GM18511 (cell line): ENCODE measurements around the gene IFNA13.
"Not testable (repeated sequence)": the region's sequence is repeated elsewhere in the genome, so short reads cannot be mapped to it uniquely, and the experiment has no call there.

Experiments
- ATAC-seq: cut with Tn5 transposase; IDR thresholded peaks from one replicate; pipeline ENCODE4 v1.9.1; 2021; ENCODE audit warnings: mild to moderate bottlenecking, moderate library complexity; ENCODE audit not compliant: unreplicated experiment

IFNA13 gene

DNA sequence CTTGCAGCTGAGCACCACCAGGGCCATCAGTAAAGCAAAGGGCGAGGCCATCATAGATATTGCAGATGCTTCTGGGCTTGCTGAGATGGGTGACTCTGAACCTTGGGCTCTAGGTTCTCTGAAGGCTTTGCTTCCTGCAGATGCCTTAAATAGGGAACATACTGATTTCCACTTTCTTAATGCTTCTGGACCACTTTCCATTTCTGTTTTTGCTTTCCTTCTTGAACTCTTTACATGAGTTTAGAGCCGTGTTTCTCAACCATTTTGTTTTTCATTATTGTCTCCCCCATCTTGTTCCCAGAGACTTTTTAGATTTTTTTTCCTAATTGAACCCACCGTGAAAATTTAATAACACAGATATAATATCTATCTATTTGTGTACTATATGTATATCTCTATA, at the start of gene IFNA13:
TSS of gene IFNA13 (minus strand) at position 101 of the 400 bp plus-strand sequence. CDS start at position 54, 47 bp downstream.
- ATAC-seq: no peak

DNA sequence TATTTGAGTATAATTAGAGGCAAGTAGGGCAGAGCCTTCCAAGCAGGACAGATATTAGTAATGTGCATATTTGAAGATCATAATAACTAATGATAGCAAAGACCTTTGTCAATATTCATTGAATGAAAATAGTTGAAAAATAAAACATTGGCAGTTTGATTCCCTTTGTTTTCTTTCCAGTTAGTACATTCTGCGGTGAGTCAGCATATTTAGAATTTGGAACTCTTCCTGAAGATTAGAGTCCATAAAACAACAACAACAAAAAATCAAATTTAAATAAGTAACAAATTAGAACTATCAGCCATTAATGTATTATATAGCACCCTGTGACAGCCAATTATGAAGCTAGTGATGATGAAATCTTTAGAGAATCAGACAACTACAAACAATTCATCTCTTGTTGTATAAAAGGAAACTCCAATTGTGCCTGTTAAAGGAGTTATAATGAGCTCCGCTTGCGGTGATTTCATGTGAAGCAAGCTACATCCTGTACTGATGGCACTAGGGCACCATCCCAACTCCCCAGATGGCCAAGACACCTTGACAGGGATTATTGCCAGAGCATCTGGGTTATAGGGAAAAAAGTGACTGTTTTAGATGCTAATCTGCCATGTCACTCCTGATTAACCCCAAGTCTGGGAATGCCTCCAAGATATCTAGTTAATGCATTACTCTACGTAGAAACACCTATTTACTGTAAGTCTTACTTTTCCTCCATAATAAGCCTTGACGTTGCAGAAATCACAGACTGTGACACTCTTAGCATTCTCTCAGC, 47.8 kb upstream of the IFNA13 start:
- no peak for ATAC-seq

DNA sequence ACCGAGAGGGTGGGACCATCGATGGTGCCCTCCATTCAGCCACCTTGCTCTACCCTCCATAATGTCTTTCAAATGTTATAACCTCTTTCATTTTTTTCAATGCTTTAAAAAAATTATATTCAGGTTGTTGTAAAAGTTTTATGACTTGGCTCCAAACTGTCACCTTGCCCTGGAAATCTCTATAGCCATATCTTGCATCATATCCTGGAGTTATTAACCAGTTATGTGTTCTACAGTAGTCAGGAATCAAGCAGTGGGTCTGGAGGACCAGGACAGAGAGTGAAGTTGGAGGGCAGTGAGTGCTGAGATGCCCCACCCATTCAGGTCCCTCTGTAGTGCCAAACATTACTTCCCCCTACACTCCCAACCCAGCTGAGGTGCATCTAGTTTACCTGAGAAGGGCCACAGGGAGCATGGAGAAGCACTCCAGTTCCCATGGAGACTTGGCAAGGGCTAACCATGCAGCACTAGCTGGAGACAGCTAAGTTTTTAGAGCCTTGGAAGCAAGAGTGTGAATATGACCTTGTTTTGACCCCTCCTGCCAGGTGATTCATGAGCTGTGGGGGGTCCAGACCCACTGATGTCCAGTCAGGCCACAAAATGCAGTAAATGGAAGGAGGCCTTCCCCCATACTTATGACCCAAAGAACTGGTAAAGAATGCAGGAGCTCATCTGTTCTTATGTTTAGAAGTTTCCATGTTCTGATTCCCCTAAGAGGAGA, 46.5 kb upstream of the IFNA13 start:
- ATAC-seq: no peak

DNA sequence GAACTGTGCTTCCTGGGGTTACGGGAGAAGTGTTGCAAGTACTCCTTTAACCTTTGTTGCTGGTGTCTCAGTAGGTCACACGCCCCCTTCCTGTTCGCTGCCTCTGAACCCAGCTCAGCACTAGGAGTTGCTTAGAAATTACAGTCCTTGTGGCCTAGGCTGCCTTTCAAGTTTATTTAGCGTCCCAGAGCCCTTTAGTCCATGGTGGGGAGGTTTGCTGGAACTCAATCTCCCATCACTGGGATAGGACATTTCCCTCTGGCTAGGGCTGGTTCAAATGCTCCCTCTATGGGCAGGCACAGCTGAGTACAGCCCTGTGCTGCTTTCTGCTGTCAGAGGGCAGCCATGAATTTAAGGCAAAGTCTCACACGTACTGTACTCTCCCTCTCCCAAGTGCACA, 45.8 kb upstream of the IFNA13 start:
- ATAC-seq: peak; percentile 54

DNA sequence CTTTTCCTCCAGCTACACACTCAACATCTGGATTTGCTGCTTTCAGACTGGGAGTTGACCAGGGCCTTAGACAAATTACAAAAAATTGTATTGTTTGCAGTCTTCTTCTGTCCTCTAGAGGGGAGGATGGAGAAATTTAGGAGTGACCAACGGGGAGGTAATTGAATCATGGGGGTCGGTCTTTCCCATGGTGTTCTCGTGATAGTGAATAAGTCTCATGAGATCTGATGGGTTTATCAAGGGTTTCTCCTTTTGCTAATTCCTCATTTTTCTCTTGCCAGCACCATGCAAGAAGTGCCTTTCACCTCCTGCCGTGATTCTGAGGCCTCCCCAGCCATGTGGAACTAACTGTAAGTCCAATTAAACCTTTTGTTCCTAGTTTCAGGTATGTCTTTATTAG, 45.3 kb upstream of the IFNA13 start:
- ATAC-seq: no peak

DNA sequence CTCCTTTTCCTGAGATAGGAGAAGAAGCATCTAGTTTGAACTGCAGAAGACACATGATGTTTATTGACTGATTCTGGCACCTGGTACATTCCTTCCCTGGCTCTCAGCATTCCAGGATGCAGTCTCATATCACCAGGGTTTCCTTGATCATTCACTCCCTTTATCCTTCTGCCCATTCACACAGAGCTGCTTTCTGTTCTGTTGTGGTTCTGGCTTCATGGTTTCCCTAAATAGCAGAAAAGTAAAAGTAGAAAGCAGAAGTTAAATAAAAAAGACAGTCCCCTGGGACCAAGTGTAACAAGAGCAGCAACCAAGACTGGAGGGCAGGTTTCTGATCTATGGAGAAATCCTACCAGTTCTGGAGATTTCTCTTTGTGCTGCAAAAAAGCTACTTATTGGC, 44.2 kb upstream of the IFNA13 start:
- ATAC-seq: peak; percentile 75

DNA sequence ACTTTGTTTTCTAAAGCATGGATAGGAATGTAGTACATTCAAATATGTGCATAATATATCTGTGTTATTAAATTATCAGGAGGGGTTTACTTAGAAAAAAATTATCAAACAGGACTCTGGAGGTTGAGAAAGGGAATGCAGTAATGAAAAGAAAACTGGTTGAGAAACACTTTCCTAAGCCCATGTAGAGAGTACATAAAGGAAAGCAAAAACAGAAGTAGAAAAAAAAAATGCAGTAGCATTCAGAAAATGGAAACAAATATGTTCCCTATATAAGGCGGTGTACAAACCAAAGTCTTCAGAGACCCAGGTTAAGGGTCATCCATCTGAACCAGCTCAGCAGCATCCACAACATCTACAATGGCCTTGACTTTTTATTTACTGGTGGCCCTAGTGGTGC, 41.0 kb upstream of the IFNA13 start, which contains the start of gene IFNA8:
TSS of gene IFNA8 (plus strand) at position 301 of the 400 bp plus-strand sequence. CDS start at position 361, 60 bp downstream.
- ATAC-seq: no peak

DNA sequence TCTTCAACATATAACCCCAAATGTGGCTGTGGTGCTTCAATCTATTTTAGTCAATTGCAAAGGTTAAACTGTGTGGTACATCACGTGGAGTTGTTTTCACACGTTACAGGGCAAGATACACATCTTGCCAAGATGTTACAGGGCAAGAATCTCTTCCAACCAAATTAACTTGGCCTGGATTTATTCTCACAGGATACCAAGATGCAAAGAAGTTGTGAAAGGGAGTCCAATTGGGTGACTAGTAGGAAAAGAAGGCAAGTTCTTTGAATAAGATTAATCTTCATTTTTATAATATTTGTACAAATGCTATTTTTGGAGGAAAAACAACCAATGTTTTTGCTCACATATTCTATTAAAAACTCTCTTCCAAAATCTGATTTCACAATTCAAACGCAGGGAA, 36.3 kb upstream of the IFNA13 start:
- ATAC-seq: no peak

DNA sequence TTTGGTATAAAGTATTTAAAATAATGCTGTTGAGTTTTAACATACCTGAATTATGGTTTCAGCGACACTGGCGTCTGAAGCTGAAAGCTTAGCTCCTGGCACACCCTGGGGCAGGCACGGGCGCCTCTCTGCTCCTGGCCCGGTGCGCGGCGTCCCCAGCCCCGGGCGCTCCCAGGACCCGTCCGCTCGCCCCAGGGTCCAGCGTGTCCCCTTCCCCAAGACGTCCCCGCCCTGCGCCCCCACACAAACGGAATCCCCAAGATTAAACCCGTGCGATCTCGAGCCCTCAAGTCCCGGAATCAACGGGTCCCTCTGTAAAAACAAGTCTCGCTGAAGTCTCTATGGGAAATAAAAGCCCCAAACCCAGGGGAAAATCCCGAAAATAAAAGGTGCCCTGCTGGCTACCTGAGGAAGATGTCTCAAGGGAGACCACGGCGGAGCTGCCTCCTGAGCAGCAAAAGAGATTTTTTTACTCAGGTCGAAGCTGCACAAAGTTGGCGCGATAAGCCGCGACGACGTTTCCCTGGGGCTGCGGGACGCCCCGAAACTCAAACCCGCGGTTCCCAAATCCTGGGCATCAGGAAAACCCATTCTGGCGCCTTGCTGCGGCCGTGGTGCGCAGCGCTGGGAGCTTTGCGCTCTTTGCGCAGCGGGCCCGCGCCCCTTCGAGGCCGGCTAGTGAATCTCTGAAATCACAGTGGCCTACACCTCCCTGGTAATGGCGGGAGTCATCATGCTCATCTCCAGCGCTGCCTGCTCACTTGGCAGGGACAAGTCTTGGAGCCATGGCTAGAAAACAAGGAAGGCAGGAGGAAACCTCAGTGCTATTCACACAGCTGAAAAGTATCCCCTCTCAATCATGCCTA, 34.8 kb upstream of the IFNA13 start:
- ATAC-seq: peak; percentile 73

DNA sequence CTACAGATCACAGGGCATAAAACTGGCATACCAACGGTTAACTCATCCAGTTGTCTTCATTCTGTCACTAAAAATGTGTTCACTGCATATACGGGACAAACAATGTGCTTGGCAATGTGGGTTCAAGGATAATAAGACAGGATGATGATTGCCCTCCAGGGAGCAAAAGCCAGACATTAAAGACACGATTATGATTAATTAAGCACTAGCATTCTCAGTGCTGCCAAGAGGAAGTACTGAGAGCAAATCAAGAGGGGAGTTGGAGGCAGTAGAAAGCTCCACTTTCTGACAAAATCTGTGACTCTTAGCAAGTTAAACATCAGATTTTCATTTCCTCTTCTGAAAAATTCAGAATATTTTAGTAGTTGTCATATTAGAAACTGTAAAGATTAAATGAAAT, 32.1 kb upstream of the IFNA13 start:
- ATAC-seq: no peak

DNA sequence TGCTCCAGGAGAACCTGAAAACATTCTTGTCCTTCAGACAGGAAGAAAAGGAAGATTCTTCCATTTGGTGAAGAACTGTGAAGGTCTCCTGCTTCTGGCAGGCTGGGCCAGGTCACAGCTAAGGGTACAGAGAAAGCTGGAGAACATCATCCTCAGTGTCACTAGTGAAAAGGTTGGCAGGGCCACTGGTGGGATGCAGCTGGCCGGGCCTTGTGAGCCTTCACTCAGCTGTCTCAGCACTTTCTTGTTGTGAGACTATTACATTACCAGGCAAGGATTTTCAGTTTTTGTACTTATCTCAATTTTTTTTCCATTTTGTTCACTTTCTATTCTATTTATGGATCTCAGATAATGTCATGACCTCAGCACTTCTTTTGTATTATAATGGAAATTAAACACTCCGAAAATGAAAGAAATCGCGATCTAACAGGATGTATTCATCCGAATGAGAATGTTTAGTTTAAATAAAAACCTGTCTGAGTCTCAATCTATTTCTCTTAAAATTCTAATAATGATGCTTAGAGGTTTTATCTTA, 31.2 kb upstream of the IFNA13 start:
- ATAC-seq: no peak

DNA sequence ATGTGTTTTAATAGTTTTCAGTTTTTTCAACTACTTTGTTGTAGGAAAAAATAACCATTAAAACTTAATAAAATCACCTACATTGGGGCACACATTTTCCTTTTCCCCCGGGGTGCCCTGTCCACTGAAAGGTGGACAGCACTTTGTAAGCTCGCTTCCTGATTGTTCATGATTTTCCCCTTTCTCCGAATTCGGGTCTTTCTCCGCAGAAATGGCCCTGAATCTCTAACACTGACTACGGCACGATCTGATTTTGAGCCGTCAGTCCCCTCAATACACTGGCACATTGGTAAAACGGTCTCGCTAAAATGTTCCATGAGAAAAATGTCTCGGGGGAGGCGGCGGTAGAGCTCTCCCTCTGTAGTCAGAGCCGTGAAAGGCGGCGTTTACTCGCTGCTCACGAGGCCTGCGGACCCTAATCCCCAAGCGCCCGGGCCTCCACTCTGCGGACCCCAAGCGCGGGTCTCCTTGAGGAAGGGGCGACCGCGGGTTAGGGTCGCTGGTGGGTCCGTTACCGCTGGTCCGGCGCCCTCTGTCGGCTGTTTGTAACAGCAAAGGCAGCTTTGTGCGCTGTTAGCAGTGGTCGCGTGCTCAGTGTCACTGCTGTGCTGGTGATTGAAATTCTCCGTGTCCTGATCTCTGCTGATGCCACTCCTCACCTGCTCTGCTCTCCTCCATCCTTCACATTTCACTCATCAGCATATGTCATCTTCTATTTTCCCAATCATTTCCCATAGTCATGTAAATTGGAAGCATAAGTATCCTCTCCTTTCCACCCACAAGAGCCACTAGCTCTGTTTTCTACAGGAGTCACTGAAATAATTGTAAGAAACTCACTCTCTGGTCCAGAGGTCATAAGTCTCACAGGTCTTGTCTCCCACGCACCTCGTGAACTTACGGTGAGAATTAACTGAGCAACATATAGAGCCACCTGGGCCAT, 28.2 kb upstream of the IFNA13 start:
- peak; percentile 70 for ATAC-seq

DNA sequence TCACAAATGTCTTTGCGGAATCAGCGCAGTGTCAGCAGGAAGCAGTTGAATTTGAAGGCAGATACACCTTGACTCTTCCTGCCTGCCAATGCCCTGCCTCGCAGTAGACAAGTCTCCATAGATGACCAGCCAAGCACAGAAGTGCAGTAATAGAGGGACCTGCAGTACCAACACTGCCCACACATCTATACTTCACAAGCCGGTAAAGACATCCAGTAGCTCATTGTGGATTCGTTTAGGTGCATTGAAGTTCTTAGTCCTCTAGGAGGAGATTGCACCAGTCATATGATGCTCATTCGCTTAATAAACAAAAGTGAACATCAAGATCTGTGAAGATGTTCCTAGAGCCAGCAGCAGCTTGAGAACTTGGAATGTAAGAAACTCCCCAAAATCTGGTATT, 24.4 kb upstream of the IFNA13 start:
- ATAC-seq: peak; percentile 90

DNA sequence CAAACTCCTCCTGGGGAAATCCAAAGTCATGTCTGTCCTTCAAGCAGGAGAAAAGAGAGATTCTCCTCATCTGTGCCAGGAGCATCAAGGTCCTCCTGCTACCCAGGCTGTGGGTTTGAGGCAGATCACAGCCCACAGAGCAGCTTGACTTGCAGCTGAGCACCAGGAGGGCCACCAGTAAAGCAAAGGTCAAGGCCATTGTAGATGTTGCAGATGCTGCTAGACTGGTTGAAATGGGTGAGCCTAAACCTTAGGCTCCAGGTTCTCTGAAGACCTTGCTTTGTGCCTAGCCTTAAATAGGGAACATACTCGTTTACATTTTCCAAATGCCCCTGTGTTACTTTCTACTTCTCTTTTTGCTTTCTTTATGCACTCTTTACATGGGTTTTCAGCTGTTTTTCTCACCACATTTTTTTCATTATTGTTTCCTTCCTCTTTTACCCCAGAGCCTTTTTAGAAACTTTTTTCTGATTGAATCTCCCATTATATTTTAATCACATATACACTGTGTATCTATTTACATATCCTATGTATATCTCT, 17.3 kb upstream of the IFNA13 start, which contains the start of gene IFNA2:
TSS of gene IFNA2 (minus strand) at position 268 of the 540 bp plus-strand sequence. CDS start at position 199, 69 bp downstream.
- no peak for ATAC-seq

DNA sequence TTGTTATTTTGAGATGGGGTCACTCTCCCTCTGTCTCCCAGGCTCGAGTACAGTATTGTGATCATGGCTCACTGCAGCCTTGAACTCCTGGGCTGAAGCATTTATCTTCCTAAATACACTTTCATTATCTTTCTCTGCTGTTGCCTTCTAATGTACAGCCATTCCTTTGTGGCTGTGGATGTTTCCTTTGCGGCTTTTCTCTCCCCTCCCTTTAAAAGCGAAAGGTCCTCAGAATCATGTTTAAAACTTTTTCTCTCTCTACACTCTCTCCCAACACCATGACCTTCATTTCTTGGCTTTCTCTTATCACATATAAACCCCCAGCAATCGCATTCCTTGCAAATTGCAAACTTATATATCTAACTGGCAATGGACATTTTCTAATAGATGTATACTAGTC, 15.8 kb upstream of the IFNA13 start:
- ATAC-seq: no peak

DNA sequence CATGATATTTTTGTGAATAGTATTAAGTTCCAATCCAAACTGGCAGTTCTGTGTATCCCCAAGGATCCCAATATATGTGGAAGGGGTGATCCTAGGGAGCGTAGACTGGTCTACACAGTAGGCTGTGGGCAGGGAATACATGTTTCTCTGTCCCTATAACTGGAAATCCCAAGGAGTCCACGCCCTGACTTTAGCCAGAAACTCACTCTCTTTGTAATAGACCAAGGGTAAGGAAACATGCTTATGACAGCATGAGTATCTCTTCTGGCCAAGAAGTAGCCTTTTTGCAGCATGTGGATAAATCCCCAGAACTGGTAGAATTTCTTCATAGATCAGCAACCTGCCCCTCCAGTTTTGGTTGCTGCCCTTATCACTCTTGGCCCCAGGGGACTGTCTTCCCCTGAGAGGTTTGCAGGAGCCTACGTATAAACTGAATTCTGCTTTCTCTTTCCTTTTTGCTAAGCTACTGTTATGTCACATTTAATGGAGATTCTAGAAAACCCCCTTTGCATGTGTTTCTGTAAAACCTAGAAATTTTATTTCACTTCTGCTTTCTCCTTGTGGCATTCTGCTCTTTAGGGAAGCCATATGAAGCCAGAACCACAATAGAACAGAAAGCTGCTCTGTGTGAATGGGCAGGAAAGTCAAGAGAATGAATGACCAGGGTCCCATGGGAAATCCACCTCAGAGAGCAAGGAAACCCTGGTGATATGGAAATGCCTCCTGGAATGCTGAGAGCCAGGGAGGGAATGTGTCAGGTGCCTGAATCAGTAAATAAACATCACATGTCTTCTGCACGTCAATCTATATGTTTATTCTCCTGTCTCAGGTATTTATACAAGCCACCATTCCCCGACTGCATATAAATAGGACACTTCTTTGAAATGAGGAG, 13.8 kb upstream of the IFNA13 start:
- ATAC-seq: peak; percentile 96

DNA sequence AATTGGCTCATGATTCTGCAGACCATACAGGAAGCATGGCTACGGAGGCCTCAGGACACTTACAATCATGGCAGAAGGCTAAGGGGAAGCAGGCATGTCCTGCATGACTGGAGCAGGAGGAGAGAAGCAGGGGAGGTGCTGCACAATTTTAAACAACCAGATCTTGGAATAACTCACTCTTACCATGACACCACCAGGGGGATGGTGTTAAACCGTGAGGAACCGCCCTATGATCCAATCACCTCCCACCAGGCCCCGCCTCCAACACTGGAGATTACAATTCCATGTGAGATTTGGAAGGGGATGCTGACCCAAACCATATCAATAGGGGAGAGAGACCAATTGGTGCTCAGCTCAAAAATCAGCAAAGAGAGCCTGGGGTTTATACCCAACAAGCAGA, 3.6 kb upstream of the IFNA13 start:
- ATAC-seq: not testable (repeated sequence)

DNA sequence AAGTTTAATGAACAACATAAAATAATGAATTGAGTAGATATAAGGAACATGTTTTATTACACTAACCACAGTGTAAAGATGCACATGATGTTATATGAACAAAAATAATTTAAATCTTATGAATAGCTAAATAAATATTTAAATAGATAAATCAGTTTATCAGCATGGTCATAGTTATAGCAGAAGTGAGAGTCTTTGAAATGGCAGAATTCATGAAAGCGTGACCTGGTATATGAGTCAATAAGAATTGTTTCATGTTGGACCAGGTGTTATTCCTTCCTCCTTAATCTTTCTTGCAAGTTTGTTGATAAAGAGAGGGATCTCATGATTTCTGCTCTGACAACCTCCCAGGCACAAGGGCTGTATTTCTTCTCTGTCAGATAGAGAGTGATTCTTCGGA, 688 bp downstream of the IFNA13 start:
- ATAC-seq: peak; percentile 95
